ENCODE measurements around the gene GRK5.
"Not testable (repeated sequence)": the region's sequence is repeated elsewhere in the genome, so short reads cannot be mapped to it uniquely, and the experiment has no call there.

Gene GRK5

GRCh38 chr10:119207366-119207666 is at the start of gene GRK5:
TSS of gene GRK5 (plus strand) at chr10:119207571. CDS start at chr10:119207918, 347 bp downstream.
- DNase-seq (ENCODE audit: low read depth) = peak; percentile 89

- DNase-seq (ENCODE audit: low read depth) = no peak
These were observed 48.0 kb upstream of the GRK5 start for GRCh38 chr10:119159332-119159731.

GRCh38 chr10:119161680-119162451 is 45.5 kb upstream of the GRK5 start:
- no peak for DNase-seq (ENCODE audit: low read depth)

- no peak for DNase-seq (ENCODE audit: low read depth)
These were observed 44.8 kb upstream of the GRK5 start for GRCh38 chr10:119162452-119163092.

GRCh38 chr10:119165171-119166117 is 41.9 kb upstream of the GRK5 start, which contains the start of gene SFXN4:
TSS of gene SFXN4 (minus strand) at chr10:119165714. CDS start at chr10:119165647, 67 bp downstream.
- peak; percentile 50 for DNase-seq (ENCODE audit: low read depth)

- DNase-seq (ENCODE audit: low read depth) = no peak
These were observed 41.3 kb upstream of the GRK5 start for GRCh38 chr10:119166118-119166500.

GRCh38 chr10:119166564-119166963 is 40.8 kb upstream of the GRK5 start:
- no peak for DNase-seq (ENCODE audit: low read depth)

- no peak for DNase-seq (ENCODE audit: low read depth)
These were observed 40.3 kb upstream of the GRK5 start for GRCh38 chr10:119167041-119167440.

- DNase-seq (ENCODE audit: low read depth) = no peak
These were observed 33.3 kb upstream of the GRK5 start for GRCh38 chr10:119174109-119174508.

GRCh38 chr10:119176166-119176565 is 31.2 kb upstream of the GRK5 start:
- DNase-seq (ENCODE audit: low read depth) = no peak

- no peak for DNase-seq (ENCODE audit: low read depth)
These were observed 29.5 kb upstream of the GRK5 start for GRCh38 chr10:119177708-119178371.

GRCh38 chr10:119178372-119179119 is 28.8 kb upstream of the GRK5 start, which contains the start of gene PRDX3:
TSS of gene PRDX3 (minus strand) at chr10:119178812. CDS start at chr10:119178790, 22 bp downstream.
- DNase-seq (ENCODE audit: low read depth) = peak; percentile 91

- not testable (repeated sequence) for DNase-seq (ENCODE audit: low read depth)
These were observed 26.4 kb upstream of the GRK5 start for GRCh38 chr10:119180850-119181400.

GRCh38 chr10:119183664-119184412 is 23.5 kb upstream of the GRK5 start:
- DNase-seq (ENCODE audit: low read depth) = no peak

- DNase-seq (ENCODE audit: low read depth) = no peak
These were observed 17.5 kb upstream of the GRK5 start for GRCh38 chr10:119189811-119190282.

- no peak for DNase-seq (ENCODE audit: low read depth)
These were observed 17.0 kb upstream of the GRK5 start for GRCh38 chr10:119190353-119190752.

- no peak for DNase-seq (ENCODE audit: low read depth)
These were observed 16.2 kb upstream of the GRK5 start for GRCh38 chr10:119190954-119191785.

GRCh38 chr10:119191881-119192280 is 15.5 kb upstream of the GRK5 start:
- DNase-seq (ENCODE audit: low read depth) = no peak

- no peak for DNase-seq (ENCODE audit: low read depth)
These were observed 9.4 kb upstream of the GRK5 start for GRCh38 chr10:119197921-119198320.
